Melanocyte of skin (primary cell): ENCODE results near the gene CMTM5. TPM values are rescaled to one million over a fixed set of nuclear protein-coding genes. Genes with fewer than 3 reads are reported as not detected.

Source experiments
- small RNA-seq, 2 donors: library from RNA; depleted of rRNA; stranded (forward); fragments of <200 nt; gene quantifications; one replicate each; pipeline ENCODE3, GENCODE V24; 2012
- total RNA-seq, 2 donors: library from RNA; depleted of rRNA; stranded (reverse); fragments of >200 nt; gene quantifications; 2 replicates each; pipeline ENCODE4 v1.2.3, GENCODE V29; 2012

Gene CMTM5, protein sequence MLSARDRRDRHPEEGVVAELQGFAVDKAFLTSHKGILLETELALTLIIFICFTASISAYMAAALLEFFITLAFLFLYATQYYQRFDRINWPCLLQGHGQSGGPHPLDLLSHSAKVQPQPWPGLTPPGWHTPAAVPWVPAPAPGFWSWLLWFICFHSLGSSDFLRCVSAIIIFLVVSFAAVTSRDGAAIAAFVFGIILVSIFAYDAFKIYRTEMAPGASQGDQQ
- total RNA-seq: under 1 TPM; 0.67 to 0.69 TPM

DNA sequence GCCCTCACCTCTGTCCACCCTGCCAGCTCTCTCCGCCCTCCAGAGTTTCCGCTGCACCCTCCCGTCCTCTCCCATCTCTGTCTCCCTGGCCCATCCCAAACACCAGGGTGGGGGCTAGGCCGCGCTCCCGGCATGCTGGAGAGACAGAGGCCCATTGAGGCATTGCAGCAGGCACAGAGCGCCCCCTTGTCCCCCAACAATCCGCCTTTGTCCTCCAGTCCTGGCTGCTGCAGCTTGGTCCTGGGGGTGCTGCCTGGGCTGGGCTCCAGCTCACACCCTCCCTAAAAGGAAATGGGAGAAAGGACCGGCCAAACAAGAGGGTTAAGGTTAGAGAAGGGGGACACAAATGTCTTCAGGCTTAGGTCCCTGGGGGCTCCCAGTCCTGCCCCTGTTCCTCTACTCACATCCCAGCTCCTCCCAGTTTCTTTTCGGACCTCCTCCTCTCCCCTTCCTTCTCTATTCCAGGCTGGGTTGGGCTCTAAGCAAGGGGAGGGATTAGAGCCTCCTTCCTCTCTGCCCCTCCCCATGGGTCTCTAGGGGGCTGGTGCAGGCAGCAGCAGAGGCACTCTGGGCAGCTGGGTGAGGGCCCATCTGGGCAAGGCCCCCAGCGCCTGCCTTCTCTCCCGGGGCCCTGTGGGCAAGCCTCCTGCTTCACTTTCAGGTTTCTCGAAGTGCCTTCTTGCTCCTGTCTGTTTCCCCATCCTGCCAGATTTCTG is at the start of gene CMTM5:
Gene CMTM5, plus strand, starts transcription at position 565 of the 716 bp plus-strand sequence. CDS start 206 bp downstream, outside the sequence.

DNA sequence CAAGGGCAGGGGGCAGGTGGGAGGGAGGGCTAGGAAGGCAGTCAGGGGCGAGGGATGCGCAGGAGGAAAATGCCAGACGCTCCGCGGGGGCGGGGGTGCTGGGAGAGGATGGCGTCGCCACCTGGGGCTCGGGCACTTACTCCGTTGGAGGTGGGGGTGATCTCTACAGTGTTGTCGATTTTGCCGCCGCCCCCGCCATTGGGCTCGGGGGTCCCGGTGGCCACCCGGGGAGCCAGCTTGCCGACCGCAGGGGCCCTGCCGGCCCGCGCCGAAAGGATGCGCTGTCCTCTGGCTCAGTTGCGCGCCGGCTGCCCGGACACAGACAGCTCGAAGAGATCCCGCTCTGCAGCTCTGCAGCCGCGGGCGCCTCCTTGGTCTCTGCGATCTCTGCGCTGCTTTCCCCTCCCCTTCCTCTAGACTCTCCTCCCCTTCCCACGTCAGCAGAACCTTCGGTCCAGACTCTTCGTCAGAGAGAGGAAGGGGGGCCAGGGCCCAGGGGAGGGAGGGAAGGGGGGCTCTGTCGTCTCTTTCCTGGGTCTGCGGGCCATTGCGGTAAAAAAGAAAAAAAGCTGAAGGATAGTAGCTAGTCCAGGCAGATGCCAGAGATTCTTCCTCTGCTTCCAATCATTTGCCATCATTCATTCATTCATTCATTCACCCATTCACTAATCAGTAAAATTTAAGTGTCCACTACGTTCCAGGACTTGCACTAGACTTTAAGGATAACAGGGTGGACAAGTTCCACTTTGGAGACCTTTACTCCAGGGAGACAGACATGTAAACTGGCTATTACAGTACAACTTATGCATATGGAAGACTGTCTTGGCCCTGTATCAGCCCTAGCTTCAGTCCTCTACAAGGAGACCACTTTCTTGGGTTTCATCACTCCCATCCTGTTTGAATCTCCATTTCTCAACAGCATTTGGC is 24.1 kb upstream of the CMTM5 start, which contains the start of gene SLC22A17:
Gene SLC22A17, minus strand, starts transcription at position 382 of the 927 bp plus-strand sequence.

DNA sequence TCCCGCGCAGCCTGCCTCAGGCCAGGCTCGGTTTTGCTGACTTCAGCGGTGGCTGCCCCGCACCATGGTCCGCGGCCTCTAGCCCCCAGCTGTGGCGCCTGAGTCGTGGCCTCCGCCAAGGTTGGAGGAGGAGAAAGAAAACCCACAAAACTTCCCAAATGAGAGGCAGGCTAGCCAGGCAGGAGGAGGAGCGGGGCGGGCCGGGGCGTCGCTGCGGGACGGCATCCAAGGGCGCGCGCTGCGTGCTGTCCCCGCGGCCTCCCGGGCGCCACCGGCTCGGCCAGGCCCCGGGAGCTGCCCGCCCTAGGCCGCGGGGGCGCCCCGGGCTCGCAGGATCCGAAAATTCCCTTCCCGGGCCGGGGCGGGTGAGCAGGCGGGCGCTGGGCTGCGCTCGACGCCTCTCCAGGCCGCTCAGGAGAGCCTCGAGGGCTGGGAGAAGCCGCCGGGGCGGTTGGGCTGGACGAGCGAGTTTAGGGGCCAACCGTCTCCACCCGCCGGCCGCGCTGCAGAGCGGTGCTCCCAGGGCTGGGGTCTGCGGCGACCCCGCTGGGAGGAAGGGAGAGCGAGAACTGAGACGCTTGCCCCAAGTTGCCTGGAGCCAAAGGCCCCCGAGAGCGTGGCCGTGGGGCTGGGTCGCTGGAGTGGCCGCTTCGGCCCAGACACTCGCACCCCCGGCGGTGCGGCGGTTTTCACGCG is 11.7 kb upstream of the CMTM5 start, which contains the start of gene EFS:
Gene EFS, minus strand, starts transcription at position 137 of the 696 bp plus-strand sequence. CDS start 147 bp downstream, outside the sequence.

DNA sequence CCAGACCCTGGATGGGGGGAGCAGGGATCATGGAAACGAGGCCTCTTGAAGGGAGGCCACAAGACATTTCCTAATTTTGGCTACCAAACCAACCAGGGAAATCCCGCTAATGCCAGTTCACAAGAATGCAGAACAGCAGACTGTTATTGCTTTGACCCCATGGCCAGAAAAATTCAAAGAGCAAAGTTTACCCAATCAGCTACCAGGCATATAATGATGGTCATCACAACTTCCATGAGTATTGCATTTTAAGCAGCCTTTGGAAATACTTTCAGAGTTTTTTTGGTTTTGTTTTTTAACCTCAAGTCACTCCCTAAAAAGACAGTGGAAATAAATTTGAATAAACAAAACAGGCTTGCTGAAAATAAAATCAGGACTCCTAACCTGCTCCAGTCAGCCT is 4.3 kb upstream of the CMTM5 start, which contains the start of gene IL25:
Gene IL25, plus strand, starts transcription at position 301 of the 400 bp plus-strand sequence.

DNA sequence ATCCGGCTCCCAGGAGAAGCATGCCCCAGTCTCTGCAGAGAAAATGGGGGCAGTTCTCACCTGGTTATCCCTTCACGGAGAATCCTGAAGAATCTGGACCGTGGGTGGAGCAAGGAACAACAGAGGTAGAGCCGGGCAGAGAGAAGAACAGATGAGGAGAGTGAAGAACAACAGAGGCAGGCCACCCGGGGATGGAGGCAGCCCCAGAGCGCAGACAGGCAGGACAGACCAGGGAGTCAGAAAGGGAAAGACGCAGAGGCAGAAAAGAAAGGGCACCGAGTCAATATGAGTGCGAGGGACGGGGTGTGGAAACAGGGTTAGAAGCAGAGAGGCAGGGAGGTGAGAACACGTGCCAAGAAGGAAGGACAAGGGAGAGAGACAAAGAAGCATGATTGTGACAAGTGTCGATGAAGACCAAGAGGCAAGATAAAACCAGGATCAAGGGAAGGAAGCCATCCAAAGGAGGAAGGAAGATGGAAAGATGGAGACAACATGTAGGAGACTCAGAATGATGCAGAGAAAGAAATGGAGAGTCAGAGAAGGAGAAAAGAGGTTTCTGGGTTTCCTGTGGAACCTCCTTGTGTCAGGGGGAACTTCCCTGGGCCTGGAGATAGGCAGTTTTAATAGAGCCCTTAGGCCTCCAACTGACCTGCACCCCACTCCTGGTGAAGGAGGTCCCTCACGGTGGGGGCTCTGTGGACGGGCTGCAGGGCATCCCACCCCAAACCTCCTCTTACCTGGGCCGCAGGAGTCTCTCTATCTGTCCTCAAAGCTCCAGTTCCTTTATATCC is 30.9 kb downstream of the CMTM5 start, which contains the start of gene MYH6:
Gene MYH6, minus strand, starts transcription at position 758 of the 791 bp plus-strand sequence. CDS start 1,050 bp downstream, outside the sequence.

Small RNAs within 50 kb of the gene (small RNA-seq; reads per million reads assigned to genes)
- gene MIR208A (0 reads per million in 2 donors), gene MIR208B (0 to 0.06 reads per million in 2 donors)

Other genes with a start within 250 kb of the CMTM5 start
- gene SLC7A8, start 193.4 kb upstream of the CMTM5 start, total RNA-seq: 10 to 100 TPM; 24.1 to 43.3 TPM
- under 1 TPM in 1 of 2 donors, not detected in 1; 0.34 TPM for gene RNF212B, start 139.1 kb upstream of the CMTM5 start, total RNA-seq
- gene HOMEZ, start 90.9 kb upstream of the CMTM5 start, total RNA-seq: 10 to 100 TPM; 10.3 to 12.7 TPM
- 1 to 10 TPM; 2.7 to 3.8 TPM for gene PPP1R3E, start 74.2 kb upstream of the CMTM5 start, total RNA-seq
- 10 to 100 TPM; 13.1 to 22.0 TPM for gene BCL2L2, start 70.2 kb upstream of the CMTM5 start, total RNA-seq
- gene PABPN1, start 55.6 kb upstream of the CMTM5 start, total RNA-seq: 10 to 100 TPM; 33.0 to 54.3 TPM
- 1 to 10 TPM; 2.4 to 3.3 TPM for gene SLC22A17, start 24.2 kb upstream of the CMTM5 start, total RNA-seq
- gene EFS, start 11.9 kb upstream of the CMTM5 start, total RNA-seq: 1 to 10 TPM; 1.3 to 2.1 TPM
- gene IL25, start 4.2 kb upstream of the CMTM5 start, total RNA-seq: not detected
- gene MYH6, start 31.2 kb downstream of the CMTM5 start, total RNA-seq: not detected
- gene MYH7, start 58.6 kb downstream of the CMTM5 start, total RNA-seq: not detected
- gene NGDN, start 92.7 kb downstream of the CMTM5 start, total RNA-seq: 10 to 100 TPM; 31.7 to 54.6 TPM
- gene ZFHX2, start 174.7 kb downstream of the CMTM5 start, total RNA-seq: under 1 TPM; under 0.01 TPM
- 10 to 100 TPM; 20.3 to 31.7 TPM for gene THTPA, start 179.2 kb downstream of the CMTM5 start, total RNA-seq
- gene AP1G2, start 190.7 kb downstream of the CMTM5 start, total RNA-seq: 10 to 100 TPM; 23.1 to 27.0 TPM
- gene JPH4, start 201.7 kb downstream of the CMTM5 start, total RNA-seq: under 1 TPM in 1 of 2 donors, not detected in 1; 0.33 TPM